T-cell (primary cell): ENCODE results near the gene NRROS. TPM values are rescaled to one million over a fixed set of nuclear protein-coding genes. Genes with fewer than 3 reads are reported as not detected.

ENCODE experiments used
- ATAC-seq, 4 experiments: fragments of 200-7000 bp in 3 of 4; fragments of 150-1000 bp in 1 of 4; cut with Tn5 transposase; replicated peaks in 1 of 4; 1 replicate in 3 of 4; 2 replicates in 1 of 4; pipeline ENCODE4 v1.10.0; 2021; ENCODE audit warnings: moderate library complexity in 3 of 4, mild to moderate bottlenecking in 2 of 4, moderate number of reproducible peaks in 1 of 4
- CTCF ChIA-PET, 2 donors: fragments of 300-600 bp; sonication (Branson Sonifier 250); formaldehyde crosslinking; loops; one replicate each; lab custom pipeline; 2022; ENCODE audit warnings: antibody characterized with exemption in 2 of 2; lab: Charles Lee
- POLR2A ChIA-PET, 2 donors: fragments of 300-600 bp; sonication (Branson Sonifier 250); formaldehyde crosslinking; loops; one replicate each; lab custom pipeline; 2022; ENCODE audit warnings: antibody characterized with exemption in 2 of 2; lab: Charles Lee
- DNase-seq, 35 experiments: peaks; one replicate each; pipeline versions ENCODE4 v3.0.0 to v3.0.0-alpha.2; 2013 to 2023
- H3K27ac ChIP-seq: one replicate; pipeline ENCODE4 v1.5.1; 2013; ENCODE audit warnings: low read length
- H3K27me3 ChIP-seq, 2 experiments: replicated peaks in 1 of 2; 1 replicate in 1 of 2; 2 replicates in 1 of 2; pipeline versions ENCODE4 v1.6.1 to v1.7.0; 2013; ENCODE audit warnings: low read length in 1 of 2, mixed read lengths in 1 of 2; ENCODE audit not compliant: control insufficient read depth in 2 of 2, insufficient read depth in 2 of 2; ENCODE audit errors: extremely low read depth in 1 of 2
- H3K36me3 ChIP-seq, 2 donors: 1 replicate in 1 of 2; 2 replicates in 1 of 2; pipeline versions ENCODE4 v1.6.1 to v1.7.0; 2013; ENCODE audit warnings: low read length in 1 of 2; ENCODE audit not compliant: control insufficient read depth in 2 of 2, insufficient read depth in 1 of 2; ENCODE audit errors: extremely low read depth in 1 of 2
- H3K4me1 ChIP-seq, 2 experiments: 1 replicate in 1 of 2; 2 replicates in 1 of 2; pipeline versions ENCODE4 v1.6.1 to v1.7.0; 2013; ENCODE audit warnings: low read length in 2 of 2, mixed read lengths in 1 of 2; ENCODE audit not compliant: insufficient read depth in 2 of 2, control insufficient read depth in 1 of 2; ENCODE audit errors: extremely low read depth in 1 of 2
- H3K4me3 ChIP-seq, 2 donors: 1 replicate in 1 of 2; 2 replicates in 1 of 2; pipeline versions ENCODE4 v1.5.1 to v1.7.0; 2013; ENCODE audit warnings: mild to moderate bottlenecking in 2 of 2, low read length in 1 of 2, moderate library complexity in 1 of 2; ENCODE audit not compliant: control insufficient read depth in 1 of 2; ENCODE audit errors: extremely low read depth in 1 of 2
- H3K9me3 ChIP-seq: 2 replicates; pipeline ENCODE4 v1.7.0; 2013
- H3K27ac Mint-ChIP-seq, 2 donors: one replicate each; pipeline ENCODE4 v1.8.0; 2020 to 2021; ENCODE audit warnings: mild to moderate bottlenecking in 2 of 2, mixed read lengths in 2 of 2
- H3K27me3 Mint-ChIP-seq, 2 donors: one replicate each; pipeline ENCODE4 v1.8.0; 2021 to 2022; ENCODE audit warnings: mixed read lengths in 2 of 2
- H3K36me3 Mint-ChIP-seq: one replicate; pipeline ENCODE4 v1.8.0; 2021; ENCODE audit warnings: mixed read lengths
- H3K4me1 Mint-ChIP-seq, 3 donors: one replicate each; pipeline ENCODE4 v1.8.0; 2020 to 2022; ENCODE audit warnings: mixed read lengths in 3 of 3, mild to moderate bottlenecking in 1 of 3
- H3K4me3 Mint-ChIP-seq, 3 donors: one replicate each; pipeline ENCODE4 v1.8.0; 2020 to 2022; ENCODE audit warnings: mild to moderate bottlenecking in 3 of 3, mixed read lengths in 3 of 3, moderate library complexity in 3 of 3
- H3K9me3 Mint-ChIP-seq, 3 donors: one replicate each; pipeline ENCODE4 v1.8.0; 2020 to 2022; ENCODE audit warnings: mixed read lengths in 3 of 3
- WGBS: methylation state at CpG from one replicate; pipeline ENCODE4 v1.1.5; 2013; ENCODE audit warnings: missing lambda C conversion rate; ENCODE audit not compliant: insufficient coverage; 5-methylcytosine and 5-hydroxymethylcytosine counted together
- total RNA-seq, 35 experiments: library from RNA in 6 of 35; stranded (reverse) in 6 of 35; fragments of 120-200 nt in 1 of 35; gene quantifications; one replicate each; pipeline versions ENCODE4 v1.2.1 to v1.2.4 and lab custom pipeline; 2013 to 2026

NRROS gene
- total RNA-seq, 5 donors from 2014 or later (not counting 1 experiment from before 2014, with no cell fraction given): 7.6 to 16.8 (median 15.6) TPM

GRCh38 chr3:196600359-196600758 is 39.1 kb upstream of the NRROS start:
- H3K4me1 ChIP-seq: peaks cover 2 to 15% of the 10 kb centered on the region in 2 experiments
- peaks cover 9 to 21% (median 19%) of the 10 kb centered on the region in 3 donors for H3K4me1 Mint-ChIP-seq
- no peak overlapping the region for H3K27ac Mint-ChIP-seq
- ChIA-PET POLR2A (no interaction called here), CTCF (no interaction called here)
- no peak for ATAC-seq
- H3K27ac ChIP-seq: no peak overlapping the region
- no peaks in the 10 kb centered on the region for H3K9me3 Mint-ChIP-seq
- WGBS: no CpG with 5 or more reads among the region's 7 CpGs
- H3K27me3 ChIP-seq: peaks cover 0 to 12% of the 10 kb centered on the region in 2 experiments
- no peak overlapping the region for H3K4me3 ChIP-seq
- no peaks in the 10 kb centered on the region for H3K36me3 Mint-ChIP-seq
- no peaks in the 10 kb centered on the region for H3K9me3 ChIP-seq
- H3K4me3 Mint-ChIP-seq: no peak overlapping the region
- no peaks in the 10 kb centered on the region for H3K36me3 ChIP-seq
- H3K27me3 Mint-ChIP-seq: peaks cover 0 to 8% of the 10 kb centered on the region in 2 donors
- DNase-seq: no peak

- no peaks in the 10 kb centered on the region for H3K36me3 Mint-ChIP-seq
- no peak overlapping the region for H3K4me3 Mint-ChIP-seq
- H3K4me3 ChIP-seq: no peak overlapping the region
- H3K36me3 ChIP-seq: no peaks in the 10 kb centered on the region
- no peaks in the 10 kb centered on the region for H3K9me3 ChIP-seq
- H3K4me1 ChIP-seq: peaks cover 2 to 15% of the 10 kb centered on the region in 2 experiments
- CTCF ChIA-PET: no interaction called here
- 94% methylated on average over 6 of the region's 6 CpGs for WGBS
- DNase-seq (no peak), ATAC-seq (no peak)
- peaks cover 0 to 4% of the 10 kb centered on the region in 2 donors for H3K27me3 Mint-ChIP-seq
- H3K9me3 Mint-ChIP-seq: no peaks in the 10 kb centered on the region
- H3K27me3 ChIP-seq: peaks cover 0 to 8% of the 10 kb centered on the region in 2 experiments
- H3K4me1 Mint-ChIP-seq: peaks cover 9 to 21% (median 19%) of the 10 kb centered on the region in 3 donors
- H3K27ac ChIP-seq: no peak overlapping the region
- POLR2A ChIA-PET: no interaction called here
- H3K27ac Mint-ChIP-seq: no peak overlapping the region
These were observed 36.8 kb upstream of the NRROS start for GRCh38 chr3:196602673-196603072.

- Histone ChIP-seq H3K27ac (no peak overlapping the region), H3K27me3 (peaks cover 0 to 8% of the 10 kb centered on the region in 2 experiments), H3K9me3 (no peaks in the 10 kb centered on the region), H3K36me3 (no peaks in the 10 kb centered on the region), H3K4me3 (no peak overlapping the region), H3K4me1 (peaks cover 2 to 11% of the 10 kb centered on the region in 2 experiments)
- H3K27me3 Mint-ChIP-seq: no peaks in the 10 kb centered on the region
- ChIA-PET POLR2A (no interaction called here), CTCF (interaction anchor here in 1 of 2 donors (0.7 kb wide), 1 partner anchor 132 kb away, joined by 6 read pairs; no protein-coding TSS in a partner anchor)
- 80% methylated on average over 1 of the region's 7 CpGs for WGBS
- peaks cover 6 to 12% (median 10%) of the 10 kb centered on the region in 3 donors for H3K4me1 Mint-ChIP-seq
- ATAC-seq (no peak), DNase-seq (no peak)
- H3K4me3 Mint-ChIP-seq: peak overlapping the region in 1 of 3 donors; percentile 40
- no peaks in the 10 kb centered on the region for H3K36me3 Mint-ChIP-seq
- no peaks in the 10 kb centered on the region for H3K9me3 Mint-ChIP-seq
- H3K27ac Mint-ChIP-seq: no peak overlapping the region
These were observed 35.8 kb upstream of the NRROS start for GRCh38 chr3:196603683-196604082.

GRCh38 chr3:196604548-196604947 is 34.9 kb upstream of the NRROS start:
- ChIA-PET CTCF (interaction anchor here (0.5 to 6.4 kb wide), 9 partner anchors 34 to 664 kb away, joined by 3 to 106 read pairs (median 3); partner anchors contain the start of genes FBXO45 (in 1 of the 2), NRROS (in 1 of the 2) and WDR53 (in 1 of the 2)), POLR2A (interaction anchor here in 1 of 2 donors (0.7 kb wide), 1 partner anchor 80 kb away, joined by 9 read pairs; no protein-coding TSS in a partner anchor)
- Histone ChIP-seq H3K27me3 (peaks cover 0 to 8% of the 10 kb centered on the region in 2 experiments), H3K27ac (no peak overlapping the region), H3K36me3 (no peaks in the 10 kb centered on the region), H3K9me3 (no peaks in the 10 kb centered on the region), H3K4me3 (no peak overlapping the region), H3K4me1 (peaks cover 5 to 17% of the 10 kb centered on the region in 2 experiments)
- ATAC-seq: peak; percentile 76 to 95 (median 80)
- Mint-ChIP-seq H3K4me1 (peaks cover 11 to 19% (median 16%) of the 10 kb centered on the region in 3 donors), H3K4me3 (peak overlapping the region in 1 of 3 donors; percentile 19), H3K27me3 (no peaks in the 10 kb centered on the region), H3K9me3 (no peaks in the 10 kb centered on the region), H3K27ac (peak overlapping the region; percentile 66 to 76), H3K36me3 (no peaks in the 10 kb centered on the region)
- WGBS: 41% methylated on average over 6 of the region's 13 CpGs
- DNase-seq: peak; percentile 36 to 85 (median 72)

GRCh38 chr3:196608693-196609092 is 30.8 kb upstream of the NRROS start:
- ChIA-PET POLR2A (interaction anchor here in 1 of 2 donors (1.0 kb wide), 1 partner anchor 23 kb away, joined by 3 read pairs; no protein-coding TSS in a partner anchor), CTCF (interaction anchor here (0.6 to 6.4 kb wide), 17 partner anchors 9 to 101 kb away, joined by 3 to 106 read pairs (median 5); partner anchors contain the start of gene NRROS (in 1 of the 2))
- WGBS: no CpG with 5 or more reads among the region's 2 CpGs
- Histone ChIP-seq H3K4me1 (peaks cover 24 to 53% of the 10 kb centered on the region in 2 experiments), H3K4me3 (no peak overlapping the region), H3K27ac (no peak overlapping the region), H3K27me3 (peaks cover 0 to 6% of the 10 kb centered on the region in 2 experiments), H3K9me3 (no peaks in the 10 kb centered on the region), H3K36me3 (no peaks in the 10 kb centered on the region)
- H3K27ac Mint-ChIP-seq: no peak overlapping the region
- H3K4me3 Mint-ChIP-seq: no peak overlapping the region
- H3K27me3 Mint-ChIP-seq: no peaks in the 10 kb centered on the region
- no peak for ATAC-seq
- peaks cover 36 to 43% (median 42%) of the 10 kb centered on the region in 3 donors for H3K4me1 Mint-ChIP-seq
- no peaks in the 10 kb centered on the region for H3K9me3 Mint-ChIP-seq
- DNase-seq: no peak
- no peaks in the 10 kb centered on the region for H3K36me3 Mint-ChIP-seq

GRCh38 chr3:196609343-196609775 is 30.1 kb upstream of the NRROS start:
- Histone ChIP-seq H3K4me3 (no peak overlapping the region), H3K9me3 (no peaks in the 10 kb centered on the region), H3K36me3 (no peaks in the 10 kb centered on the region), H3K27me3 (peaks cover 0 to 3% of the 10 kb centered on the region in 2 experiments), H3K27ac (peak overlapping the region; percentile 47), H3K4me1 (peaks cover 22 to 46% of the 10 kb centered on the region in 2 experiments)
- no peaks in the 10 kb centered on the region for H3K9me3 Mint-ChIP-seq
- no peaks in the 10 kb centered on the region for H3K27me3 Mint-ChIP-seq
- no CpG with 5 or more reads among the region's 5 CpGs for WGBS
- H3K4me3 Mint-ChIP-seq: peak overlapping the region; percentile 51 to 64 (median 59)
- ATAC-seq (peak; percentile 81 to 92 (median 90)), DNase-seq (peak; percentile 75 to 98 (median 89))
- H3K36me3 Mint-ChIP-seq: no peaks in the 10 kb centered on the region
- POLR2A ChIA-PET: interaction anchor here (0.6 to 1.0 kb wide), 5 partner anchors 22 to 130 kb away, joined by 3 to 8 read pairs (median 3); partner anchors contain the start of genes FBXO45 (in 1 of the 2) and PAK2 (in 1 of the 2)
- peak overlapping the region; percentile 88 to 92 for H3K27ac Mint-ChIP-seq
- CTCF ChIA-PET: interaction anchor here (0.5 to 6.4 kb wide), 31 partner anchors 8 to 135 kb away, joined by 3 to 106 read pairs (median 4); partner anchors contain the start of gene NRROS (in 1 of the 2)
- peaks cover 34 to 41% (median 41%) of the 10 kb centered on the region in 3 donors for H3K4me1 Mint-ChIP-seq
